ENCODE data around the gene PPP1R9A. TPM values are rescaled to one million over a fixed set of nuclear protein-coding genes. Genes with fewer than 3 reads are reported as not detected.

Gene PPP1R9A
- total RNA-seq, 2 donors from 2014 or later: 17.7 to 20.2 TPM

DNA sequence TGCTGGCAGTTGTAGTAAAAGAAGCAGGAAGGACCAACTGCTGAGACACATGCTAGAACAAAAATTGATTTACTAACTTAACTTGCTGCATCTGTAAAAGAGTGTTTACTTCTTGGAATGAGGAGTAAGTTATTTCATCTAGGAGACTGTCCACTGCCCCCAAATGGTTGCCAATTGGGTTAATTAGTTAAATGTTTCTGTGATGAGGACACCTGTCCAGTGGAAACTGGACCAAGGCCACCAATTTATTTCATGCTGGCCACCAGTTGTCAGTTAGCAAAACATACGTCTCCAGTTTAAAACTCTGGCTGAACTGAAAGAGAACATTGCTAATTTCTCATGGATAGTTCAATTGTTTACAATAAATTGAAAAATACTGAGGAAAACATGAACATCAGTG lies 191.7 kb downstream of the PPP1R9A start:
- Histone ChIP-seq H3K9me3 (no peaks in the 10 kb centered on the region), H3K27me3 (no peaks in the 10 kb centered on the region), H3K36me3 (no peaks in the 10 kb centered on the region), H3K4me1 (no peaks in the 10 kb centered on the region), H3K27ac (no peak overlapping the region), H3K9ac (ENCODE audit: low read depth in 2 of 2, low read length in 2 of 2) (no peak overlapping the region), H3K4me3 (no peak overlapping the region)
- intact Hi-C loops (cut with DNase I): no loop called here
- no peak for DNase-seq
- TF ChIP-seq, protein P1, sequence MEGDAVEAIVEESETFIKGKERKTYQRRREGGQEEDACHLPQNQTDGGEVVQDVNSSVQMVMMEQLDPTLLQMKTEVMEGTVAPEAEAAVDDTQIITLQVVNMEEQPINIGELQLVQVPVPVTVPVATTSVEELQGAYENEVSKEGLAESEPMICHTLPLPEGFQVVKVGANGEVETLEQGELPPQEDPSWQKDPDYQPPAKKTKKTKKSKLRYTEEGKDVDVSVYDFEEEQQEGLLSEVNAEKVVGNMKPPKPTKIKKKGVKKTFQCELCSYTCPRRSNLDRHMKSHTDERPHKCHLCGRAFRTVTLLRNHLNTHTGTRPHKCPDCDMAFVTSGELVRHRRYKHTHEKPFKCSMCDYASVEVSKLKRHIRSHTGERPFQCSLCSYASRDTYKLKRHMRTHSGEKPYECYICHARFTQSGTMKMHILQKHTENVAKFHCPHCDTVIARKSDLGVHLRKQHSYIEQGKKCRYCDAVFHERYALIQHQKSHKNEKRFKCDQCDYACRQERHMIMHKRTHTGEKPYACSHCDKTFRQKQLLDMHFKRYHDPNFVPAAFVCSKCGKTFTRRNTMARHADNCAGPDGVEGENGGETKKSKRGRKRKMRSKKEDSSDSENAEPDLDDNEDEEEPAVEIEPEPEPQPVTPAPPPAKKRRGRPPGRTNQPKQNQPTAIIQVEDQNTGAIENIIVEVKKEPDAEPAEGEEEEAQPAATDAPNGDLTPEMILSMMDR (IDR thresholded peaks at IDR 0.05): no peak

DNA sequence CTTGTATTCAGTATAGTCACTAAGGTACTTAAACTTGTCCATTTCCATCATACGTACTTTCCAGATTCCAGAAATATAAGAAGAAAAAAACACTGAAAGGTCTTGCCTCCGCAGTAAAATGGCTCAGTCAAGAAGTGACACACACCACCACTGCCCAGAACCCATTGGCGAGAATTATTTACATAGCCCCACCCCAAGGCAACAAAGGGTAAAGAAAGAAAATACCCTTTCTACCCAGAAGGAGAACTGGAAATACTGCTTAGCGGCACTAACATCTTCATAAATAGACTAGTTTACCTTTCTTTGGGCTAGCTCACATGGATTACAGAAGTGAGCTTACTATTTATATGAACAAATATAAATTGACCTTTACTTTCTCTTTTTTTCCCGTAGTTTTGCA lies 194.0 kb downstream of the PPP1R9A start:
- no peaks in the 10 kb centered on the region for H3K4me1 ChIP-seq
- H3K9ac ChIP-seq (ENCODE audit: low read depth in 2 of 2, low read length in 2 of 2): no peak overlapping the region
- intact Hi-C loops (cut with DNase I): no loop called here
- no peak overlapping the region for H3K4me3 ChIP-seq
- no peak overlapping the region for H3K27ac ChIP-seq
- no peaks in the 10 kb centered on the region for H3K9me3 ChIP-seq
- H3K27me3 ChIP-seq: no peaks in the 10 kb centered on the region
- DNase-seq: no peak
- no peaks in the 10 kb centered on the region for H3K36me3 ChIP-seq
- TF ChIP-seq, protein P1 (IDR thresholded peaks at IDR 0.05): no peak

DNA sequence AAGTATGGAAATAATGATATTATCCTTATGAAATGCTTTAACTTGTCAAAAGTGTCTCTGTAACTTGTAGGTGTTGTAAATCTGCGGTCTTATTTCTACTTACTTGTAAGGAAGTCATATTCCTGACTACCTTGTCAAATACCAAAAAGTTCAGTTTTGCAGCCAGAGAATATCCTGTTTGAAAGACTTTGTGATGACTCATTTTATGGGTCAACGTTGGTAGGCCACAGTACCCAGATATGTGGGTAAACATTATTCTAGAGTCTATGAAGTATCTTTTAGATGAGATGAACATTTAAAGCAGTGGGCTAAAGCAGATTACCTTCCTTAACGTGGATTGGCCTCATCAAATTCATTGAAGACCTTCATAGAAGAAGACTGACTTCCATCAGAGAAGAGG lies 195.3 kb downstream of the PPP1R9A start:
- Histone ChIP-seq H3K27ac (no peak overlapping the region), H3K9me3 (no peaks in the 10 kb centered on the region), H3K4me3 (no peak overlapping the region), H3K36me3 (no peaks in the 10 kb centered on the region), H3K9ac (ENCODE audit: low read depth in 2 of 2, low read length in 2 of 2) (no peak overlapping the region), H3K4me1 (no peaks in the 10 kb centered on the region), H3K27me3 (no peaks in the 10 kb centered on the region)
- TF ChIP-seq, protein P1 (IDR thresholded peaks at IDR 0.05): no peak
- DNase-seq: no peak
- intact Hi-C loops (cut with DNase I): no loop called here

DNA sequence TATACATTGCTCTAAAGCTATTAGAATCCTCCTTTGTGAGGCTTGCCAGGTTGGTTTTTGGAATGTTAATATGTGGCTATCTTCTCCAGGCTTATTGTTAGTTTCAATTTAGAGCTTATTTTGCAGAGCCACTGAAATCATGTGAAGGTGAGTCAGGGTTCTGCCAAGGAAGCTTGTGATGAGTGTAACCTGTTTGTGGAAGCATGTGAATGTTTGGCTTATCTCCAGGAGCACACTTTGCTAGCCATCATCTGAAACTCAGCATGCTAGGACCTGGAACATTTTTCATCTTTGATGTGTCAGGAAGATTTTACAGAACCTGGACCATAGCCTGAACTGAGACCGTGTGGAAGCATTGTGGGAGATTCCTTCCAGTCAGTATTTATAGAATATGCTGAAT lies 197.3 kb downstream of the PPP1R9A start:
- Histone ChIP-seq H3K9me3 (no peaks in the 10 kb centered on the region), H3K36me3 (no peaks in the 10 kb centered on the region), H3K9ac (ENCODE audit: low read depth in 2 of 2, low read length in 2 of 2) (no peak overlapping the region), H3K4me1 (no peaks in the 10 kb centered on the region), H3K27me3 (no peaks in the 10 kb centered on the region), H3K4me3 (no peak overlapping the region), H3K27ac (no peak overlapping the region)
- TF ChIP-seq, protein P1 (IDR thresholded peaks at IDR 0.05): no peak
- intact Hi-C loops (cut with DNase I): no loop called here
- DNase-seq: no peak

DNA sequence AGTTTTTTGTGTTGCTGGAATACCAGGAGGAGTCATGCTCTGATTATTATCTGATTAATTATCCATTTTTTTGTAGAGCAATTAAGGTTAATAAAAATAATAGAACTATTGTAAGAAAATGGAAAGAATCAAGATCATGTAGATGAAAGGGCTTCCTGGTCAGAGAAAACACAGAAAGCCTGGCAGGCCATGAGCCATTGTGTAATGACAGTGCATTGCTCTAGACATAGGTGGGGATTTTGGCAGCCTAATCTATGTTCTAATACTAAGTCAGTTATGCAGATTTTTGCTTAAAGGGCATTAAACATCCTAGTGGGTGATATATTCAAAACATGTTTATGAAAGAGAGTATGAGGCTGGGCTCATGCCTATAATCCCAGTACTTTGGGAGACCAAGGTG lies 198.2 kb downstream of the PPP1R9A start:
- DNase-seq: no peak
- H3K9ac ChIP-seq (ENCODE audit: low read depth in 2 of 2, low read length in 2 of 2): no peak overlapping the region
- H3K4me3 ChIP-seq: no peak overlapping the region
- intact Hi-C loops (cut with DNase I): no loop called here
- H3K27ac ChIP-seq: no peak overlapping the region
- no peaks in the 10 kb centered on the region for H3K27me3 ChIP-seq
- no peaks in the 10 kb centered on the region for H3K36me3 ChIP-seq
- TF ChIP-seq, protein P1 (IDR thresholded peaks at IDR 0.05): no peak
- no peaks in the 10 kb centered on the region for H3K9me3 ChIP-seq
- H3K4me1 ChIP-seq: no peaks in the 10 kb centered on the region

DNA sequence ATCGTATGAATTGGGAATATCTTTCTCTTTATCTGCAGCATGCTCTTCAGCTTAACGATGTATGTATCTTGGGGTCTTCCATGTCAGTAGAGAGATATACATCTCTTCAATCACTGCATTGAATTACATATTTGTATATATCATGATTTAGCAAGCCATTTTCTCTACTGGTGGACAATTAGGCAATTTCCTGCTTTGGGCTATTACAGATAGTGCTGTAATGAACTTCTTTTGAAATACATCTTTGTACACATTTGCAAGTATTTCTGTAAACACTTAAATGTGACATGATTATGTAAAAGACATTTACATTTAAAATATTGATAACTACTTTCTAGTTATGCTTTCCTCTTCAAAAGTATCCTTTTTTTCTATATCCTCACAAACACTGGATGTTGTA lies 199.0 kb downstream of the PPP1R9A start:
- Histone ChIP-seq H3K4me1 (no peaks in the 10 kb centered on the region), H3K9me3 (no peaks in the 10 kb centered on the region), H3K36me3 (no peaks in the 10 kb centered on the region), H3K4me3 (no peak overlapping the region), H3K27ac (no peak overlapping the region), H3K9ac (ENCODE audit: low read depth in 2 of 2, low read length in 2 of 2) (no peak overlapping the region), H3K27me3 (no peaks in the 10 kb centered on the region)
- DNase-seq: no peak
- TF ChIP-seq, protein P1 (IDR thresholded peaks at IDR 0.05): no peak
- intact Hi-C loops (cut with DNase I): no loop called here

Measured in colonic mucosa (tissue), 4 donors.